Transverse colon (tissue), 4 donors: Measurements from ENCODE around the gene MAS1L. TPM values are rescaled to one million over a fixed set of nuclear protein-coding genes. Genes with fewer than 3 reads are reported as not detected.

Experiments
- DNase-seq: peaks from one replicate; pipeline ENCODE4 v3.0.0-alpha.2; 2019
- H3K27ac ChIP-seq, 4 donors: fragments of 200-600 bp; sonication (generic); 2 replicates each; pipeline ENCODE4 v1.5.1; 2016 to 2018; ENCODE audit warnings: inconsistent platforms in 4 of 4
- H3K27me3 ChIP-seq: fragments of 200-600 bp; sonication (generic); 2 replicates; pipeline ENCODE4 v1.5.1; 2017; ENCODE audit warnings: inconsistent platforms
- H3K36me3 ChIP-seq, 4 donors: fragments of 200-600 bp; sonication (generic); 2 replicates each; pipeline ENCODE4 v1.5.1; 2017 to 2019; ENCODE audit warnings: inconsistent platforms in 4 of 4
- H3K4me1 ChIP-seq, 4 donors: fragments of 200-600 bp; sonication (generic); 2 replicates each; pipeline ENCODE4 v1.5.1; 2017 to 2020; ENCODE audit warnings: inconsistent platforms in 4 of 4
- H3K4me3 ChIP-seq, 4 donors: fragments of 200-600 bp; sonication (generic); 1 replicate in 1 of 4; 2 replicates in 3 of 4; pipeline versions ENCODE4 v1.5.1 to v1.6.1; 2017 to 2019; ENCODE audit warnings: inconsistent platforms in 4 of 4
- H3K9me3 ChIP-seq, 2 donors: fragments of 200-600 bp; sonication (generic); 2 replicates each; pipeline ENCODE4 v1.5.1; 2017 to 2019; ENCODE audit warnings: inconsistent platforms in 2 of 2
- CTCF ChIP-seq, 5 experiments: fragments of 200-600 bp in 3 of 5; fragments of 450-650 bp in 2 of 5; sonication (generic) in 3 of 5; IDR thresholded peaks; 1 replicate in 2 of 5; 2 replicates in 3 of 5; pipeline ENCODE4 v1.5.1; 2016 to 2017; ENCODE audit warnings: antibody characterized with exemption in 5 of 5, inconsistent platforms in 3 of 5, mild to moderate bottlenecking in 2 of 5, moderate library complexity in 1 of 5
- EP300 ChIP-seq: sonication (generic); formaldehyde crosslinking; IDR thresholded peaks from one replicate; pipeline ENCODE4 v1.6.1; 2017; ENCODE audit warnings: antibody characterized with exemption, low read depth
- POLR2A ChIP-seq: fragments of 450-650 bp; IDR thresholded peaks from one replicate; pipeline ENCODE4 v1.6.1; 2016; ENCODE audit warnings: antibody characterized with exemption, mild to moderate bottlenecking, moderate library complexity
- POLR2AphosphoS5 ChIP-seq, 3 donors: sonication (generic); formaldehyde crosslinking; IDR thresholded peaks; one replicate each; pipeline ENCODE4 v1.6.1; 2016; ENCODE audit warnings: antibody characterized with exemption in 3 of 3
- WGBS, 2 donors: methylation state at CpG; one replicate each; pipeline ENCODE4 v1.1.5; 2018; ENCODE audit warnings: low coverage in 1 of 2; 5-methylcytosine and 5-hydroxymethylcytosine counted together
- in situ Hi-C, 4 donors: fragments of 200-750 bp; cut with MboI; loops; one replicate each; pipeline versions ENCODE4 v1.15.0 to v1.15.1; 2017; ENCODE audit warnings: low sequenced_read_pairs in 3 of 4, low pct_ligation_motif_present in 1 of 4, low pct_unique_long_range_greater_than_20kb in 1 of 4
- intact Hi-C: fragments of 100-400 bp; cut with DNase I; formaldehyde crosslinking; loops from one replicate; pipeline ENCODE4 v1.15.1; 2023; ENCODE audit warnings: low total_unique reads
- total RNA-seq, 4 donors: library from RNA; depleted of rRNA; stranded (reverse); fragments of >200 nt; gene quantifications; one replicate each; pipeline ENCODE4 v1.1.0, GENCODE V29; 2016

MAS1L gene
- total RNA-seq, 4 donors from 2014 or later = not detected

GRCh38 chr6:29478740-29479139 lies 9.0 kb downstream of the MAS1L start:
- H3K4me3 ChIP-seq = no peak overlapping the region
- DNase-seq = no peak
- in situ Hi-C loops = no loop called here
- no peaks in the 10 kb centered on the region for H3K36me3 ChIP-seq
- no peaks in the 10 kb centered on the region for H3K9me3 ChIP-seq
- WGBS, 2 donors = 80% methylated on average over 4 to 5 of the region's 5 CpGs
- H3K27me3 ChIP-seq = no peaks in the 10 kb centered on the region
- H3K27ac ChIP-seq = no peak overlapping the region
- H3K4me1 ChIP-seq = no peaks in the 10 kb centered on the region
- TF ChIP-seq POLR2AphosphoS5 (IDR thresholded peaks at IDR 0.05) (no peak), EP300 (no peak), POLR2A (no peak), CTCF (IDR thresholded peaks at IDR 0.05) (no peak)
- intact Hi-C loops = no loop called here

- Histone ChIP-seq H3K36me3 (no peaks in the 10 kb centered on the region), H3K27me3 (no peaks in the 10 kb centered on the region), H3K9me3 (no peaks in the 10 kb centered on the region), H3K4me3 (no peak overlapping the region), H3K27ac (no peak overlapping the region), H3K4me1 (no peaks in the 10 kb centered on the region)
- no peak for TF ChIP-seq EP300
- intact Hi-C loops = no loop called here
- WGBS, 2 donors = 63 to 66% methylated on average over 3 to 5 of the region's 5 CpGs
- DNase-seq = no peak
- in situ Hi-C loops = no loop called here
Measured at GRCh38 chr6:29477923-29478450, 9.8 kb downstream of the MAS1L start.

GRCh38 chr6:29474996-29475395 lies 12.8 kb downstream of the MAS1L start:
- H3K4me3 ChIP-seq = no peak overlapping the region
- TF ChIP-seq EP300 (no peak), POLR2A (no peak), CTCF (IDR thresholded peaks at IDR 0.05) (no peak), POLR2AphosphoS5 (IDR thresholded peaks at IDR 0.05) (no peak)
- H3K4me1 ChIP-seq = no peaks in the 10 kb centered on the region
- no peak overlapping the region for H3K27ac ChIP-seq
- H3K9me3 ChIP-seq = no peaks in the 10 kb centered on the region
- in situ Hi-C loops (no loop called here), intact Hi-C loops (no loop called here)
- DNase-seq = no peak
- no peaks in the 10 kb centered on the region for H3K36me3 ChIP-seq
- 77% methylated on average over 2 of the region's 2 CpGs; no CpG with 5 or more reads in 1 of the 2 donors for WGBS, 2 donors
- H3K27me3 ChIP-seq = no peaks in the 10 kb centered on the region

- in situ Hi-C loops (no loop called here), intact Hi-C loops (no loop called here)
- Histone ChIP-seq H3K27me3 (peaks cover 3% of the 10 kb centered on the region), H3K36me3 (no peaks in the 10 kb centered on the region), H3K4me3 (no peak overlapping the region), H3K4me1 (no peaks in the 10 kb centered on the region), H3K9me3 (no peaks in the 10 kb centered on the region), H3K27ac (no peak overlapping the region)
- no peak for DNase-seq
- 57 to 69% methylated on average over 5 to 6 of the region's 6 CpGs for WGBS, 2 donors
- no peak for TF ChIP-seq POLR2A
- no peak for TF ChIP-seq POLR2AphosphoS5 (IDR thresholded peaks at IDR 0.05)
- no peak for TF ChIP-seq EP300
- TF ChIP-seq CTCF (IDR thresholded peaks at IDR 0.05) = no peak
Measured at GRCh38 chr6:29466241-29466640, 21.5 kb downstream of the MAS1L start.

- in situ Hi-C loops = no loop called here
- no peak for DNase-seq
- H3K27ac ChIP-seq = no peak overlapping the region
- TF ChIP-seq EP300 (no peak), CTCF (IDR thresholded peaks at IDR 0.05) (no peak), POLR2AphosphoS5 (IDR thresholded peaks at IDR 0.05) (no peak), POLR2A (no peak)
- H3K4me1 ChIP-seq = no peaks in the 10 kb centered on the region
- intact Hi-C loops = no loop called here
- H3K9me3 ChIP-seq = no peaks in the 10 kb centered on the region
- peaks cover 3% of the 10 kb centered on the region for H3K27me3 ChIP-seq
- no peak overlapping the region for H3K4me3 ChIP-seq
- WGBS, 2 donors = 79 to 100% methylated on average over 2 of the region's 2 CpGs
- no peaks in the 10 kb centered on the region for H3K36me3 ChIP-seq
Measured at GRCh38 chr6:29465801-29466200, 22.0 kb downstream of the MAS1L start.
